CD4-positive, alpha-beta T cell treated with Interleukin-21 for 1 hour (primary cell): ENCODE measurements around the gene GDI1.

Experiments
- DNase-seq: peaks from one replicate; pipeline ENCODE4 v3.0.0-alpha.2; 2020

Gene GDI1

GRCh38 chrX:154484255-154485149 lies 47.5 kb downstream of the GDI1 start:
- no peak for DNase-seq

GRCh38 chrX:154485150-154486051 lies 48.4 kb downstream of the GDI1 start:
- DNase-seq: no peak

- DNase-seq: peak; percentile 37
Measured at GRCh38 chrX:154486052-154486395, 49.1 kb downstream of the GDI1 start.

GRCh38 chrX:154486396-154487207 lies 49.6 kb downstream of the GDI1 start, which contains the start of gene UBL4A:
UBL4A (minus strand) TSS chrX:154486615; CDS start chrX:154486584, 31 bp downstream.
- DNase-seq: peak; percentile 64

- DNase-seq: no peak
Measured at GRCh38 chrX:154487518-154488290, 50.8 kb downstream of the GDI1 start.

- DNase-seq: no peak
Measured at GRCh38 chrX:154488336-154489075, 51.6 kb downstream of the GDI1 start.

GRCh38 chrX:154489182-154489581 lies 52.2 kb downstream of the GDI1 start:
- no peak for DNase-seq

- no peak for DNase-seq
Measured at GRCh38 chrX:154490021-154490413, 53.1 kb downstream of the GDI1 start.

GRCh38 chrX:154490414-154491083 lies 53.6 kb downstream of the GDI1 start, which contains the start of gene SLC10A3:
SLC10A3 (minus strand) TSS chrX:154490629; CDS start chrX:154488940, 1,689 bp downstream.
- DNase-seq: peak; percentile 94
